ENCODE measurements around the gene ITPR1. TPM values are rescaled to one million over a fixed set of nuclear protein-coding genes. Genes with fewer than 3 reads are reported as not detected.
A peak's percentile ranks its signal among the peaks of the same experiment; 100 is the strongest.

The ITPR1 gene
- total and polyA plus RNA-seq, 8 donors, result 34.8 to 57.3 (median 42.0) TPM

DNA sequence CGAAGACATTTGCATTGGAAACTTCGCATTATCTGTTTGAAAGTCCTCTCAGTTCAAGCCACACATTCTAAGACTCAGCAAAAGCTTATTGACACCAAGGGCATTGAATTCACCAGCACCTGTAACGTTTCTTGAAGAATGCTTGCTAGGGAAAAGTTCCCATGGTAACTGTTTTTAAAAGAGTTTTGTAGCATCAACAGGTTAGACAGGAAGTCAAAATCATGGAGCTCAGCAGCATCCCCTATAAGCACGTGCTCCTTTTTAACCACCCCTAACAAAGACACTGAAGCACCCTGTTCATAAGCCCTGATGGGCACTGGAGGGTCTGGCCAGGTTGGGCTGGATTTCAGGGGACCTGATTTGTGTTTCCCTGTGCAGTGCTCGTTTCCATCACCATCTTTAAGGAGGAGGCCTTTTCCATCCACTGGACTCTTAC lies 256.4 kb downstream of the ITPR1 start:
- Histone ChIP-seq H3K36me3 (no peaks in the 10 kb centered on the region), H3K4me3 (no peak overlapping the region), H3K4me1 (peaks cover 17 to 50% of the 10 kb centered on the region in 2 donors), H3K27me3 (no peaks in the 10 kb centered on the region), H3K9me3 (no peaks in the 10 kb centered on the region), H3K27ac (no peak overlapping the region)
- TF ChIP-seq, protein P1, sequence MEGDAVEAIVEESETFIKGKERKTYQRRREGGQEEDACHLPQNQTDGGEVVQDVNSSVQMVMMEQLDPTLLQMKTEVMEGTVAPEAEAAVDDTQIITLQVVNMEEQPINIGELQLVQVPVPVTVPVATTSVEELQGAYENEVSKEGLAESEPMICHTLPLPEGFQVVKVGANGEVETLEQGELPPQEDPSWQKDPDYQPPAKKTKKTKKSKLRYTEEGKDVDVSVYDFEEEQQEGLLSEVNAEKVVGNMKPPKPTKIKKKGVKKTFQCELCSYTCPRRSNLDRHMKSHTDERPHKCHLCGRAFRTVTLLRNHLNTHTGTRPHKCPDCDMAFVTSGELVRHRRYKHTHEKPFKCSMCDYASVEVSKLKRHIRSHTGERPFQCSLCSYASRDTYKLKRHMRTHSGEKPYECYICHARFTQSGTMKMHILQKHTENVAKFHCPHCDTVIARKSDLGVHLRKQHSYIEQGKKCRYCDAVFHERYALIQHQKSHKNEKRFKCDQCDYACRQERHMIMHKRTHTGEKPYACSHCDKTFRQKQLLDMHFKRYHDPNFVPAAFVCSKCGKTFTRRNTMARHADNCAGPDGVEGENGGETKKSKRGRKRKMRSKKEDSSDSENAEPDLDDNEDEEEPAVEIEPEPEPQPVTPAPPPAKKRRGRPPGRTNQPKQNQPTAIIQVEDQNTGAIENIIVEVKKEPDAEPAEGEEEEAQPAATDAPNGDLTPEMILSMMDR (IDR thresholded peaks at IDR 0.05), result no peak
- intact Hi-C loops (cut with DNase I), result no loop called here
- DNase-seq, result no peak
- ATAC-seq, result no peak

DNA sequence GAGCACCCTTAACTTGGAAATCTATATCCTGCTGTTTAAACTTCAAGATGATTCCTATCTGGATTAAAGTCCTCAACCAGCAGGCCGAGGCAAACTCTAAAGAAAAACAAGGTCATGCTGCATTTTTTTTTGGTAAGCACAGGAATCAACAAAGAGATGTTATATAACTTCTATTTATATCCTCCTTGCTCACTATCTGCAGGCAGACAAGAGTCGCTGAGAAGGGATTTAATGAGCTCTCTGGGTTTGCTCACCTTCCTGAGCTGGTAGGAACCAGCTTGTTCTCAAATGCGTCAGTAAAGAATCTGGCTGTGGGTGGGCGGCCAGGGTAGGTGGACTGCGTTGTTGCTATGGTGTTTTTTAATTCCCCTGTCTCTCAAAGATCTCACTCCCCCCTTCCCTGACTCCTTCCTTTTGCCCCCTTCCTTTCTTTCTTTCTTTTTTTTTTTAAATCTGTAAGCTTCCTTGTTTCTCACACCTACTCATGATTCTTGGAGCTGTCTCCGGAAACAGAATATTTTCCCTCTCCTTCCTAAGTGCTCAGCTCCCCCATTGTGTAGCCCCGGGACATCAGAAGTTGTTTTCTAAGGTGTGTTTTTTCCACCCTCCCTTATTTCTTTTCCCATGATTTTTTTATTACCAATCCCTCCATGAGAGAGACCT lies 257.3 kb downstream of the ITPR1 start:
- H3K9me3 ChIP-seq, result no peaks in the 10 kb centered on the region
- H3K36me3 ChIP-seq, result no peaks in the 10 kb centered on the region
- H3K4me3 ChIP-seq, result no peak overlapping the region
- no peaks in the 10 kb centered on the region for H3K27me3 ChIP-seq
- no peak for DNase-seq
- intact Hi-C loops (cut with DNase I), result no loop called here
- peak; percentile 65 for ATAC-seq
- H3K27ac ChIP-seq, result peak overlapping the region; percentile 71 to 77
- TF ChIP-seq, protein P1 (IDR thresholded peaks at IDR 0.05), result no peak
- peaks cover 17 to 51% of the 10 kb centered on the region in 2 donors for H3K4me1 ChIP-seq

DNA sequence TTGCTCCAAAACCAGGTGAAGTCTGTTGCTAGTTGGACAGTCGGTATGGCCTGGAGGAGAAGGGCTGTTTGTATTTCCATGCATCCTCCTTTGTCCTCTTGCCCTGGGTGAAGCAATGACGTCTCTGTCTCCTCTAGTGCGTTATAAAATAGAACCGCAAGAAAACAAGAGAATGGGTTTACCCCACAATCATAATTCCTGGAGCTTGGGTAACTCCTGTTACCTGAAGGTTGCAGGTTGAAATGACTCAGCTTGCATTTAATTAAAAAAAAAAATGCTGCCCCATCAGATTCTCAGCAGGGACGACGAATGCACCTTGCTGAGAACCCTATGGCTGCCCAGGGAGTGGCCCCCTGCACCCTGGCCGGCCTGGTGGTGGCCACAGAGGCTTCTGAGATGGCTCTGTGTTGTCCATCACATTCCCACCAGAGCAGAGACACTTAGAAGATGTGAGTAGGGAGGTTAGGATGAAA lies 257.9 kb downstream of the ITPR1 start:
- TF ChIP-seq, protein P1 (IDR thresholded peaks at IDR 0.05), result no peak
- H3K36me3 ChIP-seq, result no peaks in the 10 kb centered on the region
- DNase-seq, result no peak
- H3K27me3 ChIP-seq, result no peaks in the 10 kb centered on the region
- no peaks in the 10 kb centered on the region for H3K9me3 ChIP-seq
- intact Hi-C loops (cut with DNase I), result no loop called here
- H3K4me1 ChIP-seq, result peaks cover 17 to 51% of the 10 kb centered on the region in 2 donors
- H3K4me3 ChIP-seq, result no peak overlapping the region
- peak overlapping the region; percentile 71 to 77 for H3K27ac ChIP-seq
- ATAC-seq, result peak; percentile 3

DNA sequence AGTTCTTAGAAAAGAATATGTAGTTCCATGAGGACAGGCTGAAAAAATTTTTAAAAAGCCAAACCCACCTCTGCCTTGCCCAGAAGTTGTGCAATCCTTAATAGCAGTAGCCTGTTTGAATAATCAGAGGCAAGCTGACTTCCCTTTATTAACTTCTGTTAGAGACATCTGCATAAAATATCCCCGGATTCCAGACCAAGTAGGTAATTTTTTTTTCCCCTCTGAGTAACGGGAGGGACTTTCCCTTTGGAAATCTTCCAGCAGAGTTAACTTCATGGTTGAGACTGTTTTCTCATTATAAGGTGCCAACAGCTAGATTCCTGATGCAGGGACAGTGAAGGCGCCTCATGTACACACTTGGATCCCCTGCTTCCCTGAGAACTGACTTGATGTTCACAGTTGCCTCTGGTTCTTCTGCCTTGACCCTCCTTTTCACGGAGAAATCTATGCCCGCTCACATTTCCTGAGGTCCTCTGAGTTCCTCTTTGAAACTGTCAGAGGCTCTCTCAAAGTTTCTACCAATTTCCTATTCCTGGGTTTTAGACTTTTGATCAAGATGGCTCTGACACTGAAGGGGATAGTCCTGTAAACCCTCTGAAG lies 258.5 kb downstream of the ITPR1 start:
- TF ChIP-seq, protein P1 (IDR thresholded peaks at IDR 0.05), result no peak
- intact Hi-C loops (cut with DNase I), result no loop called here
- Histone ChIP-seq H3K4me1 (peaks cover 17 to 51% of the 10 kb centered on the region in 2 donors), H3K4me3 (no peak overlapping the region), H3K27ac (peak overlapping the region; percentile 71 to 77), H3K36me3 (no peaks in the 10 kb centered on the region), H3K9me3 (no peaks in the 10 kb centered on the region), H3K27me3 (no peaks in the 10 kb centered on the region)
- DNase-seq (no peak), ATAC-seq (peak; percentile 78)

All from left lung (tissue), 10 donors.